Measurements from ENCODE around the gene SPATA3.

- TF ChIP-seq SUZ12 (IDR thresholded peaks at IDR 0.05) (no peak), ELF4 (IDR thresholded peaks at IDR 0.05) (no peak), FOXA1 (IDR thresholded peaks at IDR 0.05) (no peak), CTBP1 (IDR thresholded peaks at IDR 0.05; ENCODE audit: borderline replicate concordance) (no peak), BHLHE40 (IDR thresholded peaks at IDR 0.05; ENCODE audit: borderline replicate concordance) (no peak)
Observed at GRCh38 chr2:230987137-230988020, 8.5 kb upstream of the SPATA3 start.

All from HEK293T (cell line).